Loucy (cell line): ENCODE measurements around the gene ENTPD8.

ENCODE experiments used
- CTCF ChIP-seq: fragments of 200-600 bp; sonication (generic); conservative IDR thresholded peaks from 2 replicates; pipeline ENCODE4 v1.5.1; 2014; ENCODE audit warnings: mild to moderate bottlenecking, antibody characterized with exemption, low read length
- EZH2phosphoT487 ChIP-seq: fragments of 200-600 bp; IDR thresholded peaks from 2 replicates; pipeline ENCODE4 v1.6.1; 2018; ENCODE audit warnings: antibody characterized with exemption, mild to moderate bottlenecking, moderate library complexity, borderline replicate concordance

GRCh38 chr9:137429546-137429890 is 11.6 kb downstream of the ENTPD8 start:
- no peak for TF ChIP-seq EZH2phosphoT487
- no peak for TF ChIP-seq CTCF
